CD4-positive, alpha-beta T cell treated with Interferon gamma for 1 hour (primary cell): ENCODE data around the gene OR51B4.
"Not testable (repeated sequence)": the region's sequence is repeated elsewhere in the genome, so short reads cannot be mapped to it uniquely, and the experiment has no call there.

ENCODE experiments used
- DNase-seq: peaks from one replicate; pipeline ENCODE4 v3.0.0-alpha.2; 2020

OR51B4 gene

DNA sequence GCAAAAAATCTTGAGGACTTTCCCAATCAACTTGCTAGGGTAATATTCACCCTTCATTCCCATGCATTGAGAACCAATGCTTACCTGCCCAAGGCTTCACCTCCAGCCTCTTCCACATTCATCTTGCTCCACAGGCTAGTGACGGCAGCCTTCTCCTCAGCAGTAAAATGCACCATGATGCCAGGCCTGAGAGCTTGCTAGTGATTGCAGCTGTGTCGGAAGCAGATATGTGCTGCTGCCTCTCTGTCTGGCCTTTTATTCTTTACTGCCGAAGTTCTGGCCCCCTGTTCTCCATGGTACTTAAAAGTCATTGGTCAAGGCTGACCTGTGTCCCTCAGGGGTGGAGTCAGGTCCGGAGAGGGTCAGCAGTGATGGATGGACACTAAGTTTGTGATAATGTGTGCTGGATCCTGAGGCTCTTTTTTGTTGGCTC is 32.0 kb downstream of the OR51B4 start, which contains the start of gene HBE1:
TSS of gene HBE1 (minus strand) at position 231 of the 433 bp plus-strand sequence. CDS start at position 176, 55 bp downstream.
- no peak for DNase-seq

DNA sequence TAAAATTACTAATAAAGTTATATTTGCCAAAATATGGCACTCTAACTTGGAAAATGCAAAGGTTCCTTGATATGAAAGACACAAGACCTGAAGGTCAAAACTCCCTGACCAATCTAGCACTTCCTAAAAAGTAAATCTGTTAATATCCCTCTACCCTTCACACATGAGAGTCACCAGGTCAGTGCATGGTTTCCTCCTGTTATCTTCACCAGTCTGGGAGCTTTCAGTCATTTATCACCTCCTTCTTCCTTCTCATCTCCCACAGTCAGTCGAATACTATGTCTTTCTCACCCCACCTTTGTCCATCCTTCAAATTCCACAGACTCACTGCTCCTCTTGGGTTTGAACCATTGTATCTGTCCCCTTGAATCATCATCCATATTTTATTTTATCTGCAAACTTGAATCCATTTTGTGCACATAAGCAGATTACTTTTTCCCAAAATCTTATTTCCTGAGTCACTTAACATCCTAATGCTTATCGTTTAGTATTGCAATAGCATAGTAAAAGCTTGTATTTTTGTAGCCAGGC is 34.6 kb downstream of the OR51B4 start:
- no peak for DNase-seq

GRCh38 chr11:5266609-5267008 is 35.1 kb downstream of the OR51B4 start:
- DNase-seq: no peak

DNA sequence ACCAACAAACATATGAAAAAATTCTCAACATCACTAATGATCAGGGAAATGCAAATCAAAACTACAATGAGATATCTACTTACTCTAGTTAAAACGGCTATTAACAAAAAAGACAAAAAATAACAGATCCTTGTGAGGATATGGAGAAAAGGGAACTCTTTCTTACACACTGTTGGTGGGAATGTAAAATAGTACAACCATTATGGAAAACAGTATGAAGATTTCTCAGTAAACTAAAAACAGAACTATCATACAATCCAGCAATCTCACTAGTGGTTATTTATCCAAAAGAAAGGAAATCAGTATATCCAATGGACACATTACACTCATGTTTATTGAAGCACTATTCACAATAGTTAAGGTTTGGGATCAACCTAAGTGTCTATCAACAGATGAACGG is 35.9 kb downstream of the OR51B4 start:
- no peak for DNase-seq

- DNase-seq: no peak
Observed at GRCh38 chr11:5258543-5259262, 43.0 kb downstream of the OR51B4 start.

- no peak for DNase-seq
Observed at GRCh38 chr11:5257296-5257695, 44.5 kb downstream of the OR51B4 start.

DNA sequence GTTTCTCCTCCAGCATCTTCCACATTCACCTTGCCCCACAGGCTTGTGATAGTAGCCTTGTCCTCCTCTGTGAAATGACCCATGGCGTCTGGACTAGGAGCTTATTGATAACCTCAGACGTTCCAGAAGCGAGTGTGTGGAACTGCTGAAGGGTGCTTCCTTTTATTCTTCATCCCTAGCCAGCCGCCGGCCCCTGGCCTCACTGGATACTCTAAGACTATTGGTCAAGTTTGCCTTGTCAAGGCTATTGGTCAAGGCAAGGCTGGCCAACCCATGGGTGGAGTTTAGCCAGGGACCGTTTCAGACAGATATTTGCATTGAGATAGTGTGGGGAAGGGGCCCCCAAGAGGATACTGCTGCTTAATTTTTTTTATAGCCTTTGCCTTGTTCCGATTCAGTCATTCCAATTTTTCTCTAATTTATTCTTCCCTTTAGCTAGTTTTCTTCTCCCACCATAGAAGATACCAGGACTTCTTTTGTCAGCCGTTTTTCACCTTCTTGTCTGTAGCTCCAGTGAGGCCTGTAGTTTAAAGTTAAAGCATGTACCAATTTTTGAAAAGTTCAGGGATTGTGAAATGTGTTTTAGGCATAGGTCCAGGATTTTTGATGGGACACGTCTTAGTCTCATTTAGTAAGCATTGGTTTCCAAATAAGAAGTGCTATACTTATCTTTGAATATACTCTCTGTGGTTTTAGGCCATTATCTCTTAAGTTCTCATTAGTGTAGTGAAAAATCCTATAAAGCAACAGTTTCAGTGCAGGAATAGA is 46.9 kb downstream of the OR51B4 start, which contains the start of gene HBG2:
TSS of gene HBG2 (minus strand) at position 136 of the 768 bp plus-strand sequence. CDS start at position 83, 53 bp downstream.
- not testable (repeated sequence) for DNase-seq

DNA sequence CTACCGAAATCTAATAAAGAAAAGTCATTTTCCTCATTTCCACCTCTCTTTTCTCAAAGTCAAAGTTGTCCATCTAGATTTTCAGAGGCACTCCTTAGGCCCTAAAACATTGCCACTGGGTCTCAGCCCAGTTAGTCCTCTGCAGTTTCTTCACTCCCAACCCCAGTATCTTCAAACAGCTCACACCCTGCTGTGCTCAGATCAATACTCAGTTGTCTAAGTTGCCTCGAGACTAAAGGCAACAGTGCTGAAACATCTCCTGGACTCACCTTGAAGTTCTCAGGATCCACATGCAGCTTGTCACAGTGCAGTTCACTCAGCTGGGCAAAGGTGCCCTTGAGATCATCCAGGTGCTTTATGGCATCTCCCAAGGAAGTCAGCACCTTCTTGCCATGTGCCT is 47.7 kb downstream of the OR51B4 start:
- DNase-seq: not testable (repeated sequence)

DNA sequence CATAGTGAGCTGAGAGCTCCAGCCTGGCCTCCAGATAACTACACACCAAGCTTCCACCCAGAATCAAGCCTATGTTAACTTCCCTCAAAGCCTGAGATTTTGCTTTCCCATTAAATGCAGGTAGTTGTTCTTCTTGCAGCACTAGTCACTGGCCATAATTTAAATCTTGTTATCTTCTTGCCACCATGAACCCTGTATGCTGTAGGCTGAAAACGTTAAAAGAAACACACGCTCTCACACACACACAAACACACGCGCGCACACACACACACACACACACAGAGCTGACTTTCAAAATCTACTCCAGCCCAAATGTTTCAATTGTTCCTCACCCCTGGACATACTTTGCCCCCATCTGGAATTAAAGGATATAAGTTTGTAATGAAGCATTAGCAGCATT is 48.3 kb downstream of the OR51B4 start:
- not testable (repeated sequence) for DNase-seq

GRCh38 chr11:5252919-5253265 is 48.9 kb downstream of the OR51B4 start:
- DNase-seq: no peak

- DNase-seq: no peak
Observed at GRCh38 chr11:5252192-5252918, 49.4 kb downstream of the OR51B4 start.

- DNase-seq: no peak
Observed at GRCh38 chr11:5251746-5252145, 50.0 kb downstream of the OR51B4 start.
